ENCODE data around the gene SOBP. TPM values are rescaled to one million over a fixed set of nuclear protein-coding genes. Genes with fewer than 3 reads are reported as not detected.

Gene SOBP
- total RNA-seq, 2 experiments from 2014 or later, result 0.05 to 0.17 TPM

DNA sequence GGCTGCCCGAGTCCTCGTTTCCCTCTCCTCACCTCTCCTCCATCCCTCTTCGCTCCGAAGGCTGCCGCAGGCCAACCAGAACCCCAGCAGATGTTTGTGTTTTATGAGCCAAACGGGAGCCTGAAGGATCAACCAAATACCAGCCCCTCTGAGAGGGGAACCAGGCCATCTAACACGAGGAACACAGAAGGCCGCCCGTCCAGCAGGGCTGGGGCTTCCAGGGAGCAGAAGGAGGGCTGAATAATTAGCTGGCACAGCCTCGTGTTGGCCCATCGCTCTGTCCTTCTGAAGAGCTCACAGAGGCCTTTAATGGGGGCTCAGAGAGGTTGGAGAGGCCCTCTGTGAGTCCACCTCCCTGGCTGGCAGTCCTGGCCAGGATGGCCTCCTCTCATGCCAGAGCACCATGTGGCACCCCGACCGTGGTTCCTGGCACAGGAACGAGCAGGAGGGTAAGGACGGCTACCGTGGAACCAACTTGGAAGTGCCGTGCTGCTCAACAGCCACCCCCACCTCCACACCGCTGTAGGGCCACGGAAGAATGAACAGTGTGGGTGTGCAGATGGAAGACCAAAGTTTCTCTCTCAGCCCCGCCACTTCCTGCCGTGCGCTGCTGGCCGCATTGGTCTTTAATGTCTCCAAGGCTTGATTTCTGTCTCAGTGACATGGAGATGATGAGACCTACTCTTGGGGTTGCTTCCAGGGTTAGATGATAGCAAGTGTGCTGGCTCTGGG is 179.0 kb downstream of the SOBP start:
- no peaks in the 10 kb centered on the region for H3K27me3 Mint-ChIP-seq
- no peaks in the 10 kb centered on the region for H3K9me3 Mint-ChIP-seq
- Histone ChIP-seq H3K27me3 (ENCODE audit: control insufficient read depth in 1 of 2, insufficient read depth in 2 of 2, low read length in 2 of 2) (no peaks in the 10 kb centered on the region), H3K9me3 (ENCODE audit: control insufficient read depth in 1 of 2, insufficient read depth in 1 of 2, low read length in 2 of 2) (no peaks in the 10 kb centered on the region), H3K4me1 (ENCODE audit: insufficient read depth, low read length) (peaks cover 15% of the 10 kb centered on the region), H3K36me3 (ENCODE audit: insufficient read depth, low read length) (no peaks in the 10 kb centered on the region), H3K27ac (ENCODE audit: low read depth in 1 of 2, low read length in 2 of 2) (no peak overlapping the region), H3K4me3 (ENCODE audit: low read length) (no peak overlapping the region)
- POLR2A ChIA-PET, result interaction anchor here (1.4 kb wide), 1 partner anchor 155 kb away, joined by 5 read pairs; the partner anchor contains the start of gene SCML4
- ATAC-seq (ENCODE audit: poor library complexity), result peak; percentile 55
- peaks cover 19% of the 10 kb centered on the region for H3K4me1 Mint-ChIP-seq (ENCODE audit: low read depth)
- peak in 5 of 14 experiments; percentile 10 to 28 (median 21) for DNase-seq
- CTCF ChIA-PET, result no interaction called here
- no peak overlapping the region for H3K27ac Mint-ChIP-seq
- no peak overlapping the region for H3K4me3 Mint-ChIP-seq
- TF ChIP-seq CTCF (IDR thresholded peaks at IDR 0.05), result no peak
- no peaks in the 10 kb centered on the region for H3K36me3 Mint-ChIP-seq (ENCODE audit: low read depth)
- intact Hi-C loops (cut with DNase I, micrococcal nuclease), result no loop called here

DNA sequence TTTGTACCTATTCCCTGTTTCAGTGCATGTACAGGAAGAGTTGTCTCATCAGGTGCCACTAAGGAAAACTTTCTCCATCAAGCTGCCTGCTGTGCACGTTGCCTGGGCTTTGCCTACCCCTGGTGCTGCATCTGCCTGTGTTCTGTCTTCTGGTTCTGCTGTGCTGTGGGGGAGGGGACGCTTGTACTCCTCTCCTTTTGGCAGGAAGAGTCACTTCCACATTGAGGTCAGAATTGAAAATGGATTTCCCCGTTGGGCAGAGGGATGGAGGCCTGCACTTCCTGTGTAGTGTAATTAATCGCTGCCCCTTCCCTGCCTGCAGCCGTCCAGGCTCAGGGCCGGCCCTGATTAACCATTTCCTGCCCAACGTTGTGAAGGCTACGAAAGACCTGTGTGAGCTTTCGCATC is 180.9 kb downstream of the SOBP start:
- no peaks in the 10 kb centered on the region for H3K27me3 Mint-ChIP-seq
- ChIA-PET POLR2A (no interaction called here), CTCF (no interaction called here)
- ATAC-seq (ENCODE audit: poor library complexity) (no peak), DNase-seq (peak in 4 of 14 experiments; percentile 20 to 67 (median 50))
- no peak overlapping the region for H3K27ac Mint-ChIP-seq
- H3K36me3 ChIP-seq (ENCODE audit: insufficient read depth, low read length), result no peaks in the 10 kb centered on the region
- no peaks in the 10 kb centered on the region for H3K36me3 Mint-ChIP-seq (ENCODE audit: low read depth)
- H3K4me3 Mint-ChIP-seq, result no peak overlapping the region
- H3K4me1 ChIP-seq (ENCODE audit: insufficient read depth, low read length), result peaks cover 26% of the 10 kb centered on the region
- TF ChIP-seq CTCF (IDR thresholded peaks at IDR 0.05), result no peak
- intact Hi-C loops (cut with DNase I, micrococcal nuclease), result loop anchor here in 1 of 2 experiments (10.0 kb wide), 1 partner anchor 536 kb away; no protein-coding TSS in a partner anchor
- no peak overlapping the region for H3K27ac ChIP-seq (ENCODE audit: low read depth in 1 of 2, low read length in 2 of 2)
- no peaks in the 10 kb centered on the region for H3K27me3 ChIP-seq (ENCODE audit: control insufficient read depth in 1 of 2, insufficient read depth in 2 of 2, low read length in 2 of 2)
- no peaks in the 10 kb centered on the region for H3K9me3 ChIP-seq (ENCODE audit: control insufficient read depth in 1 of 2, insufficient read depth in 1 of 2, low read length in 2 of 2)
- peaks cover 23% of the 10 kb centered on the region for H3K4me1 Mint-ChIP-seq (ENCODE audit: low read depth)
- no peak overlapping the region for H3K4me3 ChIP-seq (ENCODE audit: low read length)
- no peaks in the 10 kb centered on the region for H3K9me3 Mint-ChIP-seq

GRCh38 chr6:107673076-107673494 is 183.2 kb downstream of the SOBP start:
- no peaks in the 10 kb centered on the region for H3K36me3 Mint-ChIP-seq (ENCODE audit: low read depth)
- H3K36me3 ChIP-seq (ENCODE audit: insufficient read depth, low read length), result no peaks in the 10 kb centered on the region
- no peaks in the 10 kb centered on the region for H3K27me3 Mint-ChIP-seq
- H3K4me3 ChIP-seq (ENCODE audit: low read length), result no peak overlapping the region
- no peak overlapping the region for H3K4me3 Mint-ChIP-seq
- H3K9me3 Mint-ChIP-seq, result no peaks in the 10 kb centered on the region
- peaks cover 26% of the 10 kb centered on the region for H3K4me1 ChIP-seq (ENCODE audit: insufficient read depth, low read length)
- peaks cover 23% of the 10 kb centered on the region for H3K4me1 Mint-ChIP-seq (ENCODE audit: low read depth)
- DNase-seq (no peak), ATAC-seq (ENCODE audit: poor library complexity) (no peak)
- intact Hi-C loops (cut with DNase I, micrococcal nuclease), result loop anchor here in 1 of 2 experiments (10.0 kb wide), 1 partner anchor 538 kb away; no protein-coding TSS in a partner anchor
- ChIA-PET CTCF (interaction anchor here (0.9 to 2.2 kb wide), 2 partner anchors 57 to 194 kb away, joined by 3 to 7 read pairs; no protein-coding TSS in a partner anchor), POLR2A (no interaction called here)
- no peak for TF ChIP-seq CTCF (IDR thresholded peaks at IDR 0.05)
- H3K27ac Mint-ChIP-seq, result no peak overlapping the region
- no peak overlapping the region for H3K27ac ChIP-seq (ENCODE audit: low read depth in 1 of 2, low read length in 2 of 2)
- H3K27me3 ChIP-seq (ENCODE audit: control insufficient read depth in 1 of 2, insufficient read depth in 2 of 2, low read length in 2 of 2), result no peaks in the 10 kb centered on the region
- no peaks in the 10 kb centered on the region for H3K9me3 ChIP-seq (ENCODE audit: control insufficient read depth in 1 of 2, insufficient read depth in 1 of 2, low read length in 2 of 2)
